WI38 (cell line): ENCODE measurements around the gene UTF1.

Experiments
- H3K4me3 ChIP-seq: 2 replicates; pipeline ENCODE4 v1.5.1; 2011; ENCODE audit warnings: low read depth, mild to moderate bottlenecking, control low read depth, low read length
- CTCF ChIP-seq: IDR thresholded peaks from 2 replicates; pipeline ENCODE4 v1.5.1; 2012; ENCODE audit warnings: low read depth, mild to moderate bottlenecking, control low read depth, low read length

UTF1 gene

DNA sequence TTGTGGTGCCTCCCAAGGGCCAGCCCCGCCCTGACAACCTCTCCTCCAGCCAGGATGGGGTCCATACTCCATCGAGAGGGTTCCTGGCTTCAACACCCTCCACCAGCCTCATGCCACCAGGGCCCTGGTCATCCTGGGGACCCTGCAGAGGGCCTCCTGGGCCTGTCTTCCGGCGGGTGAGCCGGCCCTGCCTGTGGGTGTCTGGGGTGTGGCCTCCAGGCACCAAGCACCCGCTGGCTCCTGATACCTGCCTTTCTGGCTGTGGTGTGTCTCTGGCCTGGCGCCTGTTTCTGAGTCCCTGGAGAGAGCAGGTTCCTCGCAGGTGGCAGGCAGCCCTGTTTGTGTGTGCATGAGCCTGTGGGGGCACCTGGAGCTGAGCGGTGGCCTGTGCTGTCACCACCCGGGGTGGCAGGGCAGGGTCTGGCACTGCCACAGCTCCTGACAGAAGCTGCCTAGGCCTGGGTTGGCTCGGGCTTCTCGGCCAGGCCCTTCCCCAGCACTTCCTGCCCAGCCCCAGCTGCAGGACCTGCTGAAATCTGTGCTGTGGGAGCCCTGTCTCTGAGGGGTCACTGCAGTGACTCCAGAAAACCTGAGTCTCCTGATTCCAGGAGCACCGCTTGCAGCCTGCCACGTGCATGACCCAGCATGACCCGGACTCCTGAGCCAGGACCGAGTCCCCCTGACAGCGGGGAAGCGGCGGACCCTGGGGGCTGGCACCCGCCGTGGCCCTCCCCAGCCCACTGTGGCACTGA lies 28.2 kb downstream of the UTF1 start:
- TF ChIP-seq CTCF = no peak
- H3K4me3 ChIP-seq = no peak overlapping the region

- TF ChIP-seq CTCF = no peak
- H3K4me3 ChIP-seq = no peak overlapping the region
These were observed 29.0 kb downstream of the UTF1 start for GRCh38 chr10:133258818-133259601.

DNA sequence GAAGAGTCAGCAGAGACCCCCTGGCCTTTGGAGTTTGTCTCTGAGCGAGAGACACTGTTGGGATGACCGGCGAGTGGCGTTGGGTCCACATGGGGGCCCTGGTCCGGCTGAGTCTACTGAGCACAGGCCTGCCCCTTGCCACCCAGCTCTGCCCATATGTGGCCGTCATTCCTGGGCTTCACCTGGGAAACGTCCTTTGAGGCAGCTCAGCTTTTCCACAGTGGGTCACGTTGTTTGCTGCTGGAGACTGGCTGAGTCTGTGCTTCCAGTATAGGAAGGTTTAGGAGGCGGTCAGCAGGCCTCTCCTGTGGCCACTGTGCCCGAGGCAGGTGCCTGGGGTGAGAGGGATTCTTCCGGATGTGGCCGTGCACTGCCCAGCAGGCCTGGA lies 29.6 kb downstream of the UTF1 start:
- no peak for TF ChIP-seq CTCF
- no peak overlapping the region for H3K4me3 ChIP-seq

DNA sequence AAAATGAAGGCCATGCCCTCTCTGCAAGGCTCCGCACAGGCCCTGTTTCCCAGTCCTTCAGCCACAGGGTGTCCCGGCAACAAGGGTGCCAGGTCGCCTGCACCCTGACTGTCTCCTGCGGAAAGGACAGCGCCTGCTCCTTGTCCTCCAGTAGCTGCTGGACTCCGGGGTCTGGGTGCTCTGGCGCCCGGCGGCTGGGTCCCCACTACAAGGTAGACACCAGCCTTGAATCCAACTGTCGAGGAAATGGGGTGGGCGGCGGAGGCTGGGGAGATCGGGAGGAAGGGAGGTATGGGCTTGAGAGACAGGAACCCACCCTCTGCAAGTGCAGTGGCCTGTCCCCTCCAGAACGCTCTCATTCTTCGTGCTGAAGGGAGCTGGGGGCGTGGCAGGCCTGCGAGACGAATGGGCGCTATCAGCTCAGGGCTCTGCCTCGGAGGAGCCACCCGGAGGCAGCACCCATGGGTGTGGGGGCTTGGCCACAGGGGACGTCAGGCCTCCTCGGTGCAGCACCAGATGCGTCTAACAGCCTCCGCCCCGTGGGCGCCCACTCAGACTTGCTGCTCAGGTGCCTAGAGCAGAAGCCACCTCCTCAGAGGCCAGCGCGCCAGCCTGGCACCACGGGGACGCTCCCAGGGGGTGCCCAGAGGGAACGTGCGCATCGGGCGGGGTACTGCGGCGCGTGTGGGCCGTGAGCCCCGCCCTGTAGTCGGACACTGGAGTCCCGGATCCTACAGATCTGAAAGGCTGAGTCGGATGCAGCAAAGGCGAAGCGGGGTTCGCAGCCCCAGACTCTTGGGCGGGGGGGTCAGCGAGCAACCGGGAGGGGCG lies 31.1 kb downstream of the UTF1 start:
- TF ChIP-seq CTCF = no peak
- H3K4me3 ChIP-seq = peak overlapping the region; percentile 53

DNA sequence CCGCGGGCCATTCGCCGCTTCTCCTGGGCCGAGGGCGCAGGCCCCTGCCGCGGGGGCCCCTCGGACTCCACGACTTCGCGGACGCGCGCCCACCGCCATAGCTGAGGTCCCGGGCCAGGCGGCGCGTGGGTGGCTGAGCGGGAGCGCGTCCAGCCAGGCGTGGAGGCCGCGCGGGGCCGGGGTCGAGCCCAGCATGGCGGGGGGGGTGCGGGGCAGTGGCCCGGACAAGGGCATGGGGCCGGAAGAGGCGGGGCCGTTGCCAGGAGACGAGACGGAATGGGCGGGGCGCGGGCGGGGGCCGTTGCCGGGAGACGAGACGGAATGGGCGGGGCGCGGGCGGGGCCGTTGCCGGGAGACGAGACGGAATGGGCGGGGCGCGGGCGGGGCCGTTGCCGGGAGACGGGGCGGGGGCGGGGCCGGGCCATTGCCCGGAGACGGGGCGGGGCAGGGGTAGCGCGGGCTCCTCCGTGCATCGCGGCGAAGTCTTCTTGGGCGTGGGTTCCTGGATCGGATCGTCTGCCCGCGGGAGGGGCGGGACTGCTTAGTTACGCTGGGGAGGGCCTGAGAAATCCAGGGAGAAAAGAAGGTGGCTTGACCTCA lies 31.8 kb downstream of the UTF1 start:
- no peak for TF ChIP-seq CTCF
- H3K4me3 ChIP-seq = peak overlapping the region; percentile 53

DNA sequence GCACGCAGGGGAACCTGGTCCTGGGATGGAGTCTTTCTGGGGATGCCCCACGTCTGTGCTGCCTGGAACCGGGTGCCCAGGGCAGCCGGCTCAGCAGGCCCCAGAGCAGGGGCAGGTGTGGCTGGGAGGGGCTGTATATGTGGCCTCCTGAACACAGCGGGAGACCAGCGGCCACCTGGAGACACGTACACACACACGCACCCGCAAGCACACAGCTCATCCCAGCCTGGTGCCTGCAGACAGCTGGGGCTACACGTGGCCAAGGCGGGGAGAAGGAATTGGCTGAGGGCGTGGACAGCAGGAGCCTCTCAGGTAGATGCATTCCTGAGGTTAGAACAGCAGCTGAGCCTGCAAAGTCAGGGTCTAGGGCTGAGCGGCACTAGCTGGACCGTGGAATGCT lies 32.7 kb downstream of the UTF1 start:
- TF ChIP-seq CTCF = no peak
- H3K4me3 ChIP-seq = no peak overlapping the region
